SK-N-SH treated with all-trans-retinoic acid at 6 μM for 48 hours (cell line): ENCODE data around the gene EIF1AX.

Source experiments
- ATAC-seq: fragments of 200-7000 bp; cut with Tn5 transposase; 3 replicates; pipeline ENCODE4 v1.9.1; 2020; ENCODE audit warnings: mild to moderate bottlenecking, moderate library complexity
- ARNTL ChIP-seq: fragments of 450-650 bp; formaldehyde crosslinking; IDR thresholded peaks from 2 replicates; pipeline ENCODE4 v1.5.0; 2020; ENCODE audit warnings: low read depth, mild to moderate bottlenecking, moderate library complexity, borderline replicate concordance
- BACH2 ChIP-seq: fragments of 250-450 bp; sonication (Bioruptor Pico); IDR thresholded peaks from 2 replicates; pipeline ENCODE4 v1.9.0; 2021; ENCODE audit warnings: mild to moderate bottlenecking, borderline replicate concordance
- CREB5 ChIP-seq: fragments of 250-450 bp; sonication (Bioruptor Pico); IDR thresholded peaks from 2 replicates; pipeline ENCODE4 v1.5.1; 2020; ENCODE audit warnings: low read depth, mild to moderate bottlenecking, moderate library complexity
- CSDC2 ChIP-seq: fragments of 250-450 bp; sonication (Bioruptor Pico); IDR thresholded peaks from 2 replicates; pipeline ENCODE4 v1.5.0; 2020; ENCODE audit warnings: mild to moderate bottlenecking, moderate library complexity
- CSRNP3 ChIP-seq: fragments of 250-450 bp; sonication (Bioruptor Pico); IDR thresholded peaks from 2 replicates; pipeline ENCODE4 v1.5.1; 2021; ENCODE audit warnings: mild to moderate bottlenecking, moderate library complexity
- ESRRG ChIP-seq: fragments of 250-450 bp; sonication (Bioruptor Pico); IDR thresholded peaks from 2 replicates; pipeline ENCODE4 v1.6.1; 2021; ENCODE audit warnings: mild to moderate bottlenecking
- GLIS3 ChIP-seq: fragments of 250-450 bp; sonication (Bioruptor Pico); IDR thresholded peaks from 2 replicates; pipeline ENCODE4 v1.5.0; 2020; ENCODE audit warnings: mild to moderate bottlenecking, moderate library complexity
- OSR1 ChIP-seq: fragments of 250-450 bp; sonication (Bioruptor Pico); IDR thresholded peaks from 2 replicates; pipeline ENCODE4 v1.8.0; 2022; ENCODE audit warnings: moderate library complexity, mild to moderate bottlenecking, inconsistent platforms
- PPARA ChIP-seq: fragments of 250-450 bp; sonication (Bioruptor Pico); IDR thresholded peaks from 2 replicates; pipeline ENCODE4 v1.5.0; 2020; ENCODE audit warnings: mild to moderate bottlenecking, borderline replicate concordance
- RARB ChIP-seq: fragments of 250-450 bp; sonication (Bioruptor Pico); IDR thresholded peaks from 2 replicates; pipeline ENCODE4 v1.8.0; 2021; ENCODE audit warnings: mild to moderate bottlenecking, moderate library complexity
- SNAI2 ChIP-seq: fragments of 250-450 bp; sonication (Bioruptor Pico); IDR thresholded peaks from 2 replicates; pipeline ENCODE4 v1.5.0; 2020; ENCODE audit warnings: mild to moderate bottlenecking, moderate library complexity
- TCF4 ChIP-seq: fragments of 250-450 bp; sonication (Bioruptor Pico); IDR thresholded peaks from 2 replicates; pipeline ENCODE4 v1.8.0; 2021; ENCODE audit warnings: mild to moderate bottlenecking, moderate library complexity, borderline replicate concordance
- TOX ChIP-seq: fragments of 250-450 bp; sonication (Bioruptor Pico); IDR thresholded peaks from 2 replicates; pipeline ENCODE4 v1.8.0; 2021; ENCODE audit warnings: mild to moderate bottlenecking, moderate library complexity, borderline replicate concordance
- ZC3H10 ChIP-seq: fragments of 250-450 bp; sonication (Bioruptor Pico); IDR thresholded peaks from 2 replicates; pipeline ENCODE4 v1.5.1; 2021; ENCODE audit warnings: mild to moderate bottlenecking, moderate library complexity
- ZFP3 ChIP-seq: fragments of 250-450 bp; sonication (Bioruptor Pico); IDR thresholded peaks from 2 replicates; pipeline ENCODE4 v1.5.0; 2020; ENCODE audit warnings: mild to moderate bottlenecking, moderate library complexity
- ZFP30 ChIP-seq: fragments of 450-650 bp; formaldehyde crosslinking; IDR thresholded peaks from 2 replicates; pipeline ENCODE4 v1.5.0; 2022; ENCODE audit warnings: mild to moderate bottlenecking, moderate library complexity
- ZNF565 ChIP-seq: fragments of 450-650 bp; formaldehyde crosslinking; conservative IDR thresholded peaks from 2 replicates; pipeline ENCODE4 v1.5.0; 2020; ENCODE audit warnings: low read depth, mild to moderate bottlenecking, moderate library complexity
- ZNF70 ChIP-seq: fragments of 450-650 bp; formaldehyde crosslinking; IDR thresholded peaks from 2 replicates; pipeline ENCODE4 v1.5.0; 2020; ENCODE audit warnings: mild to moderate bottlenecking, moderate library complexity
- ZNF8 ChIP-seq: fragments of 450-650 bp; formaldehyde crosslinking; IDR thresholded peaks from 2 replicates; pipeline ENCODE4 v1.5.0; 2020; ENCODE audit warnings: mild to moderate bottlenecking, moderate library complexity
- TF ChIP-seq, protein P1 (sequence below): fragments of 250-450 bp; sonication (Bioruptor Pico); IDR thresholded peaks from 2 replicates; pipeline ENCODE4 v1.5.0; 2020; ENCODE audit warnings: mild to moderate bottlenecking, moderate library complexity
- TF ChIP-seq, protein P2 (sequence below): fragments of 250-450 bp; sonication (Bioruptor Pico); IDR thresholded peaks from 2 replicates; pipeline ENCODE4 v1.8.0; 2020; ENCODE audit warnings: mild to moderate bottlenecking, moderate library complexity, borderline replicate concordance
- TF ChIP-seq, protein P3 (sequence below): fragments of 250-450 bp; sonication (Bioruptor Pico); IDR thresholded peaks from 2 replicates; pipeline ENCODE4 v1.8.0; 2021; ENCODE audit warnings: low read depth, mild to moderate bottlenecking, moderate library complexity, borderline replicate concordance

The EIF1AX gene

GRCh38 chrX:20101934-20102581 lies 39.6 kb downstream of the EIF1AX start:
- no peak for ATAC-seq
- no peak for TF ChIP-seq GLIS3 (CRISPR knock-in tag)
- TF ChIP-seq ZFP3 (CRISPR knock-in tag), result no peak
- TF ChIP-seq TOX (CRISPR knock-in tag), result no peak
- TF ChIP-seq ZNF8, result no peak
- TF ChIP-seq TCF4, result no peak
- TF ChIP-seq RARB (CRISPR knock-in tag), result no peak
- TF ChIP-seq, protein P1, sequence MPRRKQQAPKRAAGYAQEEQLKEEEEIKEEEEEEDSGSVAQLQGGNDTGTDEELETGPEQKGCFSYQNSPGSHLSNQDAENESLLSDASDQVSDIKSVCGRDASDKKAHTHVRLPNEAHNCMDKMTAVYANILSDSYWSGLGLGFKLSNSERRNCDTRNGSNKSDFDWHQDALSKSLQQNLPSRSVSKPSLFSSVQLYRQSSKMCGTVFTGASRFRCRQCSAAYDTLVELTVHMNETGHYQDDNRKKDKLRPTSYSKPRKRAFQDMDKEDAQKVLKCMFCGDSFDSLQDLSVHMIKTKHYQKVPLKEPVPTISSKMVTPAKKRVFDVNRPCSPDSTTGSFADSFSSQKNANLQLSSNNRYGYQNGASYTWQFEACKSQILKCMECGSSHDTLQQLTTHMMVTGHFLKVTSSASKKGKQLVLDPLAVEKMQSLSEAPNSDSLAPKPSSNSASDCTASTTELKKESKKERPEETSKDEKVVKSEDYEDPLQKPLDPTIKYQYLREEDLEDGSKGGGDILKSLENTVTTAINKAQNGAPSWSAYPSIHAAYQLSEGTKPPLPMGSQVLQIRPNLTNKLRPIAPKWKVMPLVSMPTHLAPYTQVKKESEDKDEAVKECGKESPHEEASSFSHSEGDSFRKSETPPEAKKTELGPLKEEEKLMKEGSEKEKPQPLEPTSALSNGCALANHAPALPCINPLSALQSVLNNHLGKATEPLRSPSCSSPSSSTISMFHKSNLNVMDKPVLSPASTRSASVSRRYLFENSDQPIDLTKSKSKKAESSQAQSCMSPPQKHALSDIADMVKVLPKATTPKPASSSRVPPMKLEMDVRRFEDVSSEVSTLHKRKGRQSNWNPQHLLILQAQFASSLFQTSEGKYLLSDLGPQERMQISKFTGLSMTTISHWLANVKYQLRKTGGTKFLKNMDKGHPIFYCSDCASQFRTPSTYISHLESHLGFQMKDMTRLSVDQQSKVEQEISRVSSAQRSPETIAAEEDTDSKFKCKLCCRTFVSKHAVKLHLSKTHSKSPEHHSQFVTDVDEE, result no peak
- TF ChIP-seq ESRRG (CRISPR knock-in tag), result no peak
- no peak for TF ChIP-seq SNAI2 (CRISPR knock-in tag)
- no peak for TF ChIP-seq ARNTL (CRISPR knock-in tag)
- no peak for TF ChIP-seq ZNF70 (CRISPR knock-in tag)
- no peak for TF ChIP-seq ZC3H10 (CRISPR knock-in tag)
- TF ChIP-seq CREB5 (CRISPR knock-in tag), result no peak
- TF ChIP-seq CSDC2 (CRISPR knock-in tag), result no peak
- no peak for TF ChIP-seq ZFP30 (CRISPR knock-in tag)
- TF ChIP-seq, protein P2, sequence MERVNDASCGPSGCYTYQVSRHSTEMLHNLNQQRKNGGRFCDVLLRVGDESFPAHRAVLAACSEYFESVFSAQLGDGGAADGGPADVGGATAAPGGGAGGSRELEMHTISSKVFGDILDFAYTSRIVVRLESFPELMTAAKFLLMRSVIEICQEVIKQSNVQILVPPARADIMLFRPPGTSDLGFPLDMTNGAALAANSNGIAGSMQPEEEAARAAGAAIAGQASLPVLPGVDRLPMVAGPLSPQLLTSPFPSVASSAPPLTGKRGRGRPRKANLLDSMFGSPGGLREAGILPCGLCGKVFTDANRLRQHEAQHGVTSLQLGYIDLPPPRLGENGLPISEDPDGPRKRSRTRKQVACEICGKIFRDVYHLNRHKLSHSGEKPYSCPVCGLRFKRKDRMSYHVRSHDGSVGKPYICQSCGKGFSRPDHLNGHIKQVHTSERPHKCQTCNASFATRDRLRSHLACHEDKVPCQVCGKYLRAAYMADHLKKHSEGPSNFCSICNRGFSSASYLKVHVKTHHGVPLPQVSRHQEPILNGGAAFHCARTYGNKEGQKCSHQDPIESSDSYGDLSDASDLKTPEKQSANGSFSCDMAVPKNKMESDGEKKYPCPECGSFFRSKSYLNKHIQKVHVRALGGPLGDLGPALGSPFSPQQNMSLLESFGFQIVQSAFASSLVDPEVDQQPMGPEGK (CRISPR knock-in tag), result no peak
- no peak for TF ChIP-seq OSR1
- no peak for TF ChIP-seq BACH2 (CRISPR knock-in tag)
- TF ChIP-seq, protein P3, sequence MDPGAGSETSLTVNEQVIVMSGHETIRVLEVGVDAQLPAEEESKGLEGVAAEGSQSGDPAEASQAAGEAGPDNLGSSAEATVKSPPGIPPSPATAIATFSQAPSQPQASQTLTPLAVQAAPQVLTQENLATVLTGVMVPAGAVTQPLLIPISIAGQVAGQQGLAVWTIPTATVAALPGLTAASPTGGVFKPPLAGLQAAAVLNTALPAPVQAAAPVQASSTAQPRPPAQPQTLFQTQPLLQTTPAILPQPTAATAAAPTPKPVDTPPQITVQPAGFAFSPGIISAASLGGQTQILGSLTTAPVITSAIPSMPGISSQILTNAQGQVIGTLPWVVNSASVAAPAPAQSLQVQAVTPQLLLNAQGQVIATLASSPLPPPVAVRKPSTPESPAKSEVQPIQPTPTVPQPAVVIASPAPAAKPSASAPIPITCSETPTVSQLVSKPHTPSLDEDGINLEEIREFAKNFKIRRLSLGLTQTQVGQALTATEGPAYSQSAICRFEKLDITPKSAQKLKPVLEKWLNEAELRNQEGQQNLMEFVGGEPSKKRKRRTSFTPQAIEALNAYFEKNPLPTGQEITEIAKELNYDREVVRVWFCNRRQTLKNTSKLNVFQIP (CRISPR knock-in tag), result no peak
- TF ChIP-seq CSRNP3 (CRISPR knock-in tag), result no peak
- TF ChIP-seq, all 23 proteins: peak for 0

DNA sequence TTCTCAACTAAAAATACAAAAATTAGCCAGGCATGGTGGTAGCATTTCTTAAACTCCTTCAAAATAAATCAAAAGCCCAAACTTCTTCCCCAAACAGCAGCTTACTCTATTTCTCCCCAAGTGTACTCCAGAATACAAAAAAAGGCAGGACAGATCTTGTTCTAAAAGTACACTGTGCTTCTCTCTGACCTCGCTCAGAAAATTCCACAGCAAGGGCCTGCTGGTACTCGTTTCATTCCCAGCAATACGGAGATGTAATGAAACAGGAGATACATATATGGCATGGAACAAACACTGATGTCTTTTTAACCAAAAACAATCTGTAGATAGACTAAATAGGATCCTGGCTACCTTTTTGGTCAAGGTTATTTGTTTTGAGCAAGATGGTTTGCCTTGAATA lies 50.1 kb downstream of the EIF1AX start:
- ATAC-seq, result no peak
- no peak for TF ChIP-seq OSR1
- TF ChIP-seq PPARA (CRISPR knock-in tag), result no peak
- no peak for TF ChIP-seq ESRRG (CRISPR knock-in tag)
- no peak for TF ChIP-seq SNAI2 (CRISPR knock-in tag)
- no peak for TF ChIP-seq CREB5 (CRISPR knock-in tag)
- no peak for TF ChIP-seq RARB (CRISPR knock-in tag)
- TF ChIP-seq ZFP3 (CRISPR knock-in tag), result no peak
- no peak for TF ChIP-seq CSRNP3 (CRISPR knock-in tag)
- no peak for TF ChIP-seq GLIS3 (CRISPR knock-in tag)
- TF ChIP-seq, protein P2 (CRISPR knock-in tag), result no peak
- no peak for TF ChIP-seq CSDC2 (CRISPR knock-in tag)
- TF ChIP-seq ZNF565, result no peak
